ENCODE results near the gene MCOLN2.

GRCh38 chr1:85033221-85033620 is 36.3 kb upstream of the MCOLN2 start:
- TF ChIP-seq, protein P1, sequence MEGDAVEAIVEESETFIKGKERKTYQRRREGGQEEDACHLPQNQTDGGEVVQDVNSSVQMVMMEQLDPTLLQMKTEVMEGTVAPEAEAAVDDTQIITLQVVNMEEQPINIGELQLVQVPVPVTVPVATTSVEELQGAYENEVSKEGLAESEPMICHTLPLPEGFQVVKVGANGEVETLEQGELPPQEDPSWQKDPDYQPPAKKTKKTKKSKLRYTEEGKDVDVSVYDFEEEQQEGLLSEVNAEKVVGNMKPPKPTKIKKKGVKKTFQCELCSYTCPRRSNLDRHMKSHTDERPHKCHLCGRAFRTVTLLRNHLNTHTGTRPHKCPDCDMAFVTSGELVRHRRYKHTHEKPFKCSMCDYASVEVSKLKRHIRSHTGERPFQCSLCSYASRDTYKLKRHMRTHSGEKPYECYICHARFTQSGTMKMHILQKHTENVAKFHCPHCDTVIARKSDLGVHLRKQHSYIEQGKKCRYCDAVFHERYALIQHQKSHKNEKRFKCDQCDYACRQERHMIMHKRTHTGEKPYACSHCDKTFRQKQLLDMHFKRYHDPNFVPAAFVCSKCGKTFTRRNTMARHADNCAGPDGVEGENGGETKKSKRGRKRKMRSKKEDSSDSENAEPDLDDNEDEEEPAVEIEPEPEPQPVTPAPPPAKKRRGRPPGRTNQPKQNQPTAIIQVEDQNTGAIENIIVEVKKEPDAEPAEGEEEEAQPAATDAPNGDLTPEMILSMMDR (IDR thresholded peaks at IDR 0.05), result no peak
- no peak for TF ChIP-seq EZH2 (IDR thresholded peaks at IDR 0.05; ENCODE audit: borderline replicate concordance, insufficient read depth, low read depth, low read length, poor library complexity, severe bottlenecking)

Measured in B cell (primary cell).